UCSD-AML1 (cell line): ENCODE data around the gene DUSP22.

Experiments
- DNase-seq: peaks from one replicate; lab custom pipeline; 2025; ENCODE audit not compliant: unreplicated experiment; lab: John Stamatoyannopoulos, UW

DUSP22 gene

DNA sequence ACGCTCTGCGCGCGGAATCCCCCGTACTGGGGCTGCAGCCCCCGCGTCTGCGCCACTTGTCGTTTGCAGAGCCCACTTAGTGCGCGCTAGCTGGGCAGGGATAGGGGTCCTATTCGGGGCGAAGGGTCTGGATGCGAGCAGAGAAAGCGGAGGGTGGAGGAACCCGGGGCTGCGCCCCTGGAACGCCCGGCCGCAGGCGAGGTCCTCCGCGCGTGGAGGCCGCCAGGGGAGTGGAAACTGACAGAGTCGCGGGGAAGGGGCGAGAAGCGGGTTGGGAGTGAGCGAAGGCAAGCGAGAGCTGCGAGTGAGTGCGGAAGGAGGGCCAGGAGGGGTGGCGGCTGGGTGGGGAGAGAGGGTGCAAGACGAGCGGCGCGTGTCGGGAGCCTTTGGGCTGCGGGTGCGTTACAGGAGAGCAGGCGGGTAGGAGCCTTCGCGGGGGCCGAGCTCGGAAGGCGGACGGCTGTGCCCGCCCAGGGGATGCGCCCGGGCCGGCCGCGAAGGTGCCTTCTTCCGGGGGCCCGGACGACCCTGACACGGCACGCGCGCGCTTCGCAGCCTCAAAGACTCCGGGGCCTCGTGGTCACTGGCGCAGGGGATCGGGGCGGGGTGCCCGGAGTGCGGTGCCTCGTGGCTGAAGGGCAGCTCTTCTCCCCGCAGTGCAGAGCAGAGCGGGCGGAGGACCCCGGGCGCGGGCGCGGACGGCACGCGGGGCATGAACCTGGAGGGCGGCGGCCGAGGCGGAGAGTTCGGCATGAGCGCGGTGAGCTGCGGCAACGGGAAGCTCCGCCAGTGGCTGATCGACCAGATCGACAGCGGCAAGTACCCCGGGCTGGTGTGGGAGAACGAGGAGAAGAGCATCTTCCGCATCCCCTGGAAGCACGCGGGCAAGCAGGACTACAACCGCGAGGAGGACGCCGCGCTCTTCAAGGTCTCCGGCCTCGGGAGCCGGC, 100.4 kb downstream of the DUSP22 start:
- DNase-seq = no peak

DNA sequence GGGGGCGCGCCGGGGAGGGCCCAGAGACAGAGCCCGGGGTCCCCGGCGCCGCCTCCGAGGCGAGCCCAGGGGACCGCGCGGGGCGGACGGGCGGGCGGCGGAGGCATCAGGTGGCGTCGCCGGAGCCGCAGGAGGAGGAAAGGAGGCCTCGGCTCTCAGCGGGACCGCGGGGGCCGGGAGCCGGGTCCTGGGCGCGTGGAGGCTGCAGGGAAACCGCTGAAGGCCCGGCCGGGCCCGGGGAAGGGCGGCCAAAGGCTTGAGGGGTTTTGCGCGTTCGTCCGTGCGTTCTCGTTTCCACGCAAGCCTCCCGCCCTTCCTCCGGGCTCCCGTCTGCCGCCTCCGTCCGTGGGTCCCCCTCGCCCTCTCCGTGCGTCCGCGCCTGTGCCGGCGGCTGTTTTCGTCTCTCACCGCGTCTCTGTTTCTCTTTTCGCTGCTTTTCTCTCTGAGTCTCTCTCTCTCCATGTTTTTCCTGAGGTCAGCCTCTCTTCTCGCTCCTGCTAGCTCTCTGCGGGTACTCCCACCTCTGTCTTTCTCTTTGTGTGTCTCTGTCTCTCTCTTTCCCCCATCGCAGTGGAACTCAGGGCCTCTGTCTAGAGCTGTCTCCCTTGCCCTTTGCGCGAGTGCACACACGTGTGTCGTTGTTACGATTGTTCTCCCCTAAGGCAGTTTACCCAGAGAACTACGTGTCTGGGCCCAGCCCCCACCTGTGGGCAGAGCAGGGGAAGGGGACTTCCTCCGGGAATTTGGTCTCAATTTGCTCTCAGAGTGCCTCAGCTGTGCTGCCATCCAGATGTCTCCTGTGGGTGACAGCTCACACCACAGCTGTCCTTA, 101.3 kb downstream of the DUSP22 start:
- no peak for DNase-seq

DNA sequence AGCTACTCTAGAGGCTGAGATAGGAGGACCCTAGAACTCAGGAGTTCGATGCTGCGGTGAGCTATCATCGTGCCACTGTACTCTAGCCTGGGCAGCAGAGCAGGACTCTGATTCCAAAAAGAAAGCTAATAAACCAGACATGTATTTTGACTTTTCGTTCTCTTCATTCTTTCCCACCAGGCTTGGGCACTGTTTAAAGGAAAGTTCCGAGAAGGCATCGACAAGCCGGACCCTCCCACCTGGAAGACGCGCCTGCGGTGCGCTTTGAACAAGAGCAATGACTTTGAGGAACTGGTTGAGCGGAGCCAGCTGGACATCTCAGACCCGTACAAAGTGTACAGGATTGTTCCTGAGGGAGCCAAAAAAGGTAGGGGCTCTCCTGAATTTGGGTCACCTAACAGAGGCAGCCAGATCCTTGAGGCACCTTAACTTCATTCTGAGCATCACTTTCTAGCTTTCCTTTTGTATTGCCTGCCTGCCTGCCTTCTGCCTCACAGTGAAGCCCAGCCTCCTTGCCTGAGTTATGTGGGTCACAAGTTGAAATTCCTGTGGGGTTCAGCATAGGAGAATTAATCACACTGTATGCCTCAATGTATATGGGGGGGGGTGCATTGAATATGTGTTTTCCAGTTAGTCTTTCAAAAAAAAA, 102.5 kb downstream of the DUSP22 start:
- DNase-seq = no peak

DNA sequence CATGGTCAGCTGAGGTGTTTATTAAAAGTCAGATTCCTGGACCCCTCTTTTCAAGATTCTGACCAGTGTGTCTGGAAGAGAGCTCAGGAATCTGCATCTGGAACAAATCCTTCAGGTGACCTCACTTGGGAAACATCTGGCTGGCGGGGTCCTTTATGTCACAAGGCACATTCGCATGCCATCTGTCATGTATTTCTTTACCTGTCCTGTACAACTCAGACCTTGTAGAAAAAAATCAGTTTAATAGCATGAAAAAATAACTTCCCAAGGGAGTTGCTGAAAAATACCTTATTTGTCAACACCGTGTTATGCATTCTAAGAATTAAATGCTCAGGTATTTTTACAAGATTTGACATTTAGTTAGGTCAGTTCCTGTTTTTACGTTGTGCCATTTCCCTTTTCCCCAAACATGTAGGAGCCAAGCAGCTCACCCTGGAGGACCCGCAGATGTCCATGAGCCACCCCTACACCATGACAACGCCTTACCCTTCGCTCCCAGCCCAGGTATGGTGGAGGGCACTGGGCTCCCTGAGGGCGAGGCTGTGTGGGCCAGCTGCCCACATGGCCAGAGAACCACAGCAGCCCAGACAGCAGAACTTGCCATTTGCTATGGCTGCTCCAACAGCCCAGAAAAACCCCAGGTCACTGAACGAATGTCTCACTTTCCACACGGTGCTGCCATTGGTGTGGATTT, 103.3 kb downstream of the DUSP22 start:
- no peak for DNase-seq

DNA sequence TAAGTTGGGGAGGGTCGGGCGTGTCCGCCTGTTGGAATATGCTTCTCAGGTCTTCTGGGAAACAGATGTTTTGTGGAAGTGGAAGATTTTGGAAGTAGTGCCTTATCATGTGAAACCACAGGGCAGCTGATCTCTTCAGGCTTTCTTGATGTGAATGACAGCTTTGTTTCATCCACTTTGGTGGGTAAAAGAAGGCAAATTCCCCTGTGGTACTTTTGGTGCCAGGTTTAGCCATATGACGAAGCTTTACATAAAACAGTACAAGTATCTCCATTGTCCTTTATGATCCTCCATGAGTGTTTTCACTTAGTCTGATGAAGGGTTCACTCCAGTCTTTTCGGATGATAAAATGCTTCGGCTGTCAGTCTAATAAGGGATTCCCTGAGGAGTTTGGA, 103.8 kb downstream of the DUSP22 start:
- DNase-seq = no peak

DNA sequence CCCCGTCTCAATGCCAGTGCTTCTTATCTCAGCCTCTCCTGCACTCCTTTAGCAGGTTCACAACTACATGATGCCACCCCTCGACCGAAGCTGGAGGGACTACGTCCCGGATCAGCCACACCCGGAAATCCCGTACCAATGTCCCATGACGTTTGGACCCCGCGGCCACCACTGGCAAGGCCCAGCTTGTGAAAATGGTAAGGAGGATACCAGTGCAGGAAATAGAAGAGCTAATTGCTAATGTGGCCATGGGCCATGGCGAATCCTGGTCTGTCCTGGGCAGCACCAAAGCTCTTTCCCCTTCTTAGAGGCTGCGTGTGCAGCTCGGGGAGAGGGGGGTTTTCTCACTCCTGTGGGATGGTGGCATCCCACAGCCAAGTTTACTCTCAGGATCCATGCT, 104.8 kb downstream of the DUSP22 start:
- DNase-seq = no peak

DNA sequence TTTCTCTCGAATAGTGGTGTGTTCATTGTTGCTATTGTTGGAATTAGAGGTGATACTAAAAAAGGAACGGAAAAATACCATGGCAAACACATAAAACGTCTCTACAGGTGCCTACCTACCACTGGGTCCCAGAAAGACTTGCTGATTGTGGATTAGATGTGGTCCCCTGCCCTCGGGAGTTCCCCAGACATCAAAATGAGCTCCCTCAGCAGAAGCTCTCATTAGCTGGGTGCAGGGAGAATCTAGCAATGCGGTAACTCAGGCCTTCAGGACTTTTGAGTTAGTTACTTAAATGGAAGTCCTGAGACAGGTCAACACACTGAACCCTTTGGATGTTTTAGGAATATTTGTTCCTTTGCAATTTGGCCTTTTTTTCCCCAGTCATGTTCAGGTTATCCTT, 105.3 kb downstream of the DUSP22 start:
- DNase-seq = no peak

DNA sequence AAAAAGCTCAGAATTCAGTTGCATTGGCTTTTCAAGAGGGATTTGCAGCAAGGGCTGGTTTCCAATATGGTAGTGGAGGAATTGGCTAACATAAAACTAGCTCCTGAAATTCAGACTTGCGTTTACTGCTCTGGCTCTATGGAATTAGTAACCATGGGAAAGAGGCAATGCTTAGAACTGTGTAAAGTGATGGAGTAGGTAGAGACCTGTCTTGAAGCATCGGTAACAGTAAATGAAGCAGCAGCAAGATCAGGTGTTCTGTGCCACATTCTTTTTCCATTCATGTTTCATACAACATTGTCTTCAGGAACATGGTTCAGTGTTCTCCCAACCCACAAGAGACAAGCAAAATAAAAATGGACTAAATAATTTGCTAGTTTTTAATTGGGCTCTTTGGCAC, 105.8 kb downstream of the DUSP22 start:
- DNase-seq = no peak

DNA sequence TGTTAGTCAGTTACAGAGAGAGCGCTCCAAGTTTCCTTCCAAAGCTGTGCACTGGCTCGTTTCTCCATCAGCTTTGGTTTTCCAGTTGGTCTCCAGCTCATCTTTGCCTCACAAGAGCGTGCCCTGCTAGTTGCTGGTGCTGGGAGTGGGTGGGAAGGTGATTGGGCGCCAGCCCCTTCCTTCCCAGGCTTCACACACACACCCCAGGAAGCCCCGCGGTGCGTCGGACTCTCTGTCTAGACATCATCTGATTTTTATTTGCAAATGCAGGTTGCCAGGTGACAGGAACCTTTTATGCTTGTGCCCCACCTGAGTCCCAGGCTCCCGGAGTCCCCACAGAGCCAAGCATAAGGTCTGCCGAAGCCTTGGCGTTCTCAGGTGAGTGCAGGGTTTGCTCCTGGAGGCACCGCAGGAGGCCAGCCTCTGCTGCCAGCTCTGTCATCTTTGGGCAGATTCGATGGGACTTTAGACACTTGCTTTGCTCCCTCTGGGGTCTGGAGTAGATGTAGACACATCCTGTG, 106.3 kb downstream of the DUSP22 start:
- DNase-seq = no peak

DNA sequence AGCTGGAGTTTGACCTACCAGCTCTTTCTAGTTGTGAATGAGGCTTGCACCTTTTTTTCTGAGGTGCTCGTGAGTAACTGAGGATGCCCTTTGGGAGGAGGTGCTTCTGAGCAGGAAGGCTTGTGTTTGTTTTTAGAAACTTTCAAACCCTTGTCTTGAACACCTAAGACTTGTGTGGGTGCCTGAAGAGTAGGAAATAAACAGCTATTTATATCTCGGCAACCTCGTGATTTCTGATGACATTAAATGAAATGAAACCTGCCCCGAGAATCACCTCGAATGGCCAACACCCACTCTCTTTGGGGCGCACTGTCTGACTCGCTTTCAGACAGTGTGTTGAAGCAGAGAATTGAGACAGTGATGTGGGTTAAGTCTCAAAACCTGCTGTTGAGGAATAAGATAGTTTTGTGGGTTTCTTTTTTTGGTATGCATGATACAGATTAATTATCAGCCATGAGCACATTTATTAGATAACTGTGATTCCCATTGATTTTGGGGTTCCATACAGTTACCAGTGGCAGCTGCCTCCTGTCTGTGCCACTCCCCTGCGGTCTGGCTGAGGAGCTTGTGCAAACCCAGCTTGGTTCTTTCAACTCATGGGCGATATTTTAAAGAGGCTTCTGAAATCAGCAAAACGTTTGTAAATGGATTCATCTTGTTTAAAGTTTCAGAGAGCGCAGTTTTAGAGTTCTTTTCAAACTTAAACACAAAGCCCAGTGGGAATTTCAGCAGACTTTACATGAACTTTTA, 107.7 kb downstream of the DUSP22 start:
- no peak for DNase-seq

DNA sequence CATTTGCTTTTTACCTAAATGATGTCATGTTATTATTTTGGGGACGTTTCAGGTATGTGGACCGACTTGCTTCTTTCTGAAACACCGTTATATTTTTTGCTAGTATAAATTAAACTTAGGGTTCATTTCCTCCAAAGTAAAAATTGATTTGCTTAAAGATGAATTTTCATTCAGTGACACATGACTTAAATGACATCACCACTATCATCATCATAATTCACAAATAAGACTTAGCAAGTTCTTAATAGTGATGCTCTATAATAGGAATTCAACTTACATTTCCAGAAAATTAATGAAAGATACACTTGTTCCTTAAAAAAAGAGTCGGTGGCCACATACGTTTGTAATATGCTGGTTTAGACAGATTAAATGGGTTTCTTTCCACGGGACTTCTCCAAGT, 108.5 kb downstream of the DUSP22 start:
- no peak for DNase-seq
